Activated CD4-positive, CD25-positive, alpha-beta regulatory T cell treated with anti-CD3 and anti-CD28 coated beads, Interleukin-2, amount 50 U/mL, for 72 hours (primary cell): ENCODE results near the gene RECK.
"Not testable (repeated sequence)": the region's sequence is repeated elsewhere in the genome, so short reads cannot be mapped to it uniquely, and the experiment has no call there.

Experiments
- DNase-seq: peaks from one replicate; pipeline ENCODE4 v3.0.0; 2021

The RECK gene

DNA sequence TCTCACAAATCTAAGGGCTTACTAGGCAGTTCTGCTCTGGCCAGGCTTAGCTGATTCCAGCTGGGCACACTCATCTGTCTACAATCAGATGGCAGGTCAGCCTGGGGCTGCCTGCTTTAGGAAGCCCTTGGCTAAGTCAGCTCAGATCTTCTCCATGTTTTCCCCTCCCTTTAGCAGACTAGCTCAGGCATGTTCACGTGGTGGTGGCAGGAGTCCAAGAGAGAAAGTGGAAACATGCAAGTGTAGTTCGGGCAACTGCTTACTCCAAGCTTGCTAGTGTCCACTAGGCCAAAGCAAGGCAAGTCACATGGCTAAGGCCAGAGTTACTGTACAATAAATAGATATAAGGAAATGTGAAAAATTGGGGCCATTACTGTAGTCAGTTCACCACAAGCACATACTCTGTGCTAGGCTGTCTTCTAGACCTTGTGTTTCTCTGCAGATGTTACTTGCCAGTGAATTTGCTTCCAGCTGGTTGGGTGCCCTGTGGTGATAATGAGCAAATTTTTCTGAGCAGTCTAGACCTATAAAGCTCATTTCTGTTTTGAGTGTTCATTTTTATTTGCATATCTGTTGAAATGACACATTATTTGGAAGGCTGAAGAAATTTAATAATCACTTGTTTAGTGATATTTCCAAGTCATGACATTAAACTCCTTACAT is 38.3 kb downstream of the RECK start:
- no peak for DNase-seq

DNA sequence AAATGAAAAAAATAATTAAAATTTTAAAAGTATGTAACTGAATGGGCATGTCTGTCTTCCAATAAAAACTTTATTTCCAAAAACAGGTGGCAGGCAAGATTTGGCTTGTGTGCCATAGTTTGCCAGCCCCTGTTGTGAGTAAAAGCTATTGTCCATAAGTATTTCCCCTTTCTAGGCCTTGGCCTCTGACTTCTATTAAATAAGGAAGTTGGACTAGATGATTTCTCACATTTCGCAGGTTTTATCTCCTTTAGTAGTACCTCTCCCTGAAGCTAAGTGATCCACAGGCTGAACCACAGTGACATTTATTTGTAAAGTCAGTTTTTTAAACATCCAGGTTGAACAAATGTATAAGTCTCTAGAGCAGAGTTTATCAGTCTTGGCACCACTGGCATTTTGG is 41.3 kb downstream of the RECK start:
- DNase-seq = no peak

GRCh38 chr9:36080519-36080918 is 43.8 kb downstream of the RECK start:
- no peak for DNase-seq

GRCh38 chr9:36082931-36083330 is 46.2 kb downstream of the RECK start:
- no peak for DNase-seq

- no peak for DNase-seq
Observed at GRCh38 chr9:36086442-36086841, 49.7 kb downstream of the RECK start.

GRCh38 chr9:36087054-36087453 is 50.3 kb downstream of the RECK start:
- DNase-seq = not testable (repeated sequence)

GRCh38 chr9:36088020-36088419 is 51.3 kb downstream of the RECK start:
- no peak for DNase-seq

DNA sequence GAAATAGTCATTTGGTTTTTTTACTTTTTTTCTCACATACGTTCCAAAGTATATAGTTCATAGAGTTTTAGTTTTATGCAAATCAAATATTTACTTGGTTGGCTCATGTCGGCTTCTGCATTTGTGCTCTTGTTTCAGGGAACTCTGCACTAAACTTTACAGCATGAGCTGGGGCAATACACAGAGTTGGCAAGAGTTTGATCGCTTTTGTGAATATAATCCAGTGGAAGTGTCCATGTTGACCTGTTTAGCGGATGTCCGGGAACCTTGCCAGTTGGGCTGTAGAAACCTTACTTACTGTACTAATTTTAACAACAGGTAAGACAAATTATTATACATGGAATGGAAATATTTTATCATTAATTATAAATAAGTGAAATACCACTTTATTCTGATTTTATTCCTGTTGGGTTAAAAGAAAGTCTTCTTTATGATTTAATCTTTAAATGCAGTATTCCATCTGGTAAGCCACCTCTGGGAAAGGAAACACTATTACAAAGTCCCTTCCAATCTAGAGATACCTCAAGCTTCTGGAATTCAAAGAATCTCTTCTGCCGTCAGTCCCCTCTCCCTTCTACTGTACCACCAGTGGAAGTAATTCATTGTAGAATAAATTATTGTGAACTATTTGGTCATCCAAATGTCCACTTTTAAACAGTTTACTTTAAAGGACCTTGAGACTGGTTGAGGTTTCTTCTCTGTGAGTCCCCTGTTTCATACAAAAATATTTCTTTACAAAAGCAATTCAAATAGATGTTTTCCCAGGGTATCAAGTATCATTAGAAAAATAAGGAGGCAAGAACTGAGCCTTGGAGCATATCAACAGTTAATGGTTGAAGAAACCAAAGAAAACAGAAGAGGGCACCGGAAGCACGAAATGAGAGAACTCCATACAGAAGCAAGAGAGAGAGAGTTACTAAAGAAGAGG is 54.6 kb downstream of the RECK start:
- no peak for DNase-seq

- no peak for DNase-seq
Observed at GRCh38 chr9:36092014-36092413, 55.3 kb downstream of the RECK start.

GRCh38 chr9:36092509-36093215 is 55.9 kb downstream of the RECK start:
- DNase-seq = no peak

DNA sequence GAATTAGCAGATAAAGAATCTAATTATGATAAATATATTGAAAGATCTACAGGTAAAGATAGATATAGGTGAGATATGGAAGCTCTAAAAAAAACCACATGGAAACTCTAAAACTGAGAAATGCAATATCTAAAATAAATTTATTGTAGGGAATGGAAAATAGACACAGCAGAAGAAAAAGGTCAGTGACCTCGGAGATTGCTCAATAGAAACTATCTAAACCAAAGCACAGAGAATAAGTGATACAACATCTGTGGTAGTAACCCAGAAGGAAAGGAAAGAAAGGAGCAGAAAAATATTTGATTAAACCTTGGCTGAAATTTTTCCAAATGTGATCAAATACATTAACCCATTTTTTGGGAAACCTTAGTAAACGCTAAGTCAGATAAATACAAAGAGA is 56.7 kb downstream of the RECK start:
- no peak for DNase-seq

- DNase-seq = no peak
Observed at GRCh38 chr9:36099718-36100117, 63.0 kb downstream of the RECK start.

DNA sequence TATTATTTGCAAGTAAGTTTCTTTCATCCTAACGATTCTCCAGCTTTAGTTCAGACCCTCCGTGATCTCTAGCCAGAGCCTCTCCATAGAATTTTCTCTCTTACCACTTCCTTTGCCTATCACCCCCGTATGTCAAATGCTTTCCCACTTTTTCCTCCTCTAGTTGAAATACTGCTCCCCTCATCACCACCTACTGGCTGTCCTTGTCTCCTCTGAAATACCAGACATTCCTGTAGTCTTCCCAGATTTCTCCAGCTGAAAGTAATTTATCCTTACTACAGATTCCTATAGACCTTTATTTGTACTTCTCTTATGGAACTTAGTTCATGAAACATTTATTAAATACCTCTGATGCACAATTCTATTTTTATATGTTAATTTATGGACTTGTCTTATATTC is 63.8 kb downstream of the RECK start:
- DNase-seq = no peak

GRCh38 chr9:36101916-36102741 is 65.4 kb downstream of the RECK start:
- DNase-seq = no peak

GRCh38 chr9:36102742-36103495 is 66.2 kb downstream of the RECK start:
- DNase-seq = peak; percentile 85

DNA sequence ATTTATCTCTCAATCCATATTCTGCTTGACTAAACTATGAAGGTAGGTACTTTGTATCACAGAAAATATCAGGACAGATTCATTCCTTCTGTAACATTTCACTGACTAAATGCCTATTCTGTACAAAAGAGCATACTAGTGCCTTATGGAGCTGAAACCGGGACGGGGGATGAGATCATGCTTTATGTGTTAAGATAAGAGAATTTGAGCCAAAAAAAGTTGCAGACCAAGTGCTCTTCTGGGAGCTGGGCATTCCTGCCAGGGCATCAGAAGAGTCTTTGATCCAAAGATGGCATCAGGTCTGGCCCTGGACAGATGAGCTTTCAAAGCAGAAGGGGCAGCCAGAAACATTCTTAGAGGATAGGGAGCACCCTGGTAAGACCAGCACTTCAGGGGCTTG is 72.4 kb downstream of the RECK start:
- no peak for DNase-seq

GRCh38 chr9:36110434-36110833 is 73.7 kb downstream of the RECK start:
- no peak for DNase-seq

- DNase-seq = no peak
Observed at GRCh38 chr9:36112516-36112915, 75.8 kb downstream of the RECK start.

DNA sequence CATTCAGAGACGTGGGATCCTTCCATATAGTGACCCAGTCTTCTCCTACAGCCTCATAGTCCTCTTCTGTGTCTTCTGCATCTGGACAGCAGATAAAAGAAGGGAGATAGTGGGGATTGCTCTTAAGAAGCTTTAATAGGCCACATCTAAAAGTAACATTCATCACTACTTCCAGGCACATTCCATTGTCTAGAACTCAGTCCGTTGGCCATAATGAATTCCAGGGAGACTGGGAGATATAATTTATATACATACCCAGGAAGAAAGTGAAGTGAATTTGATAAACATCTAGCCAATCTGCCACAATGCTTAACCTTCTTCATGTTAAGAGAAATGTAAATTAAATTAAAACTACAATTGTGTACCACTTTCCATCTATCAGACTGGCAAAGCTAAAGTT is 77.3 kb downstream of the RECK start:
- no peak for DNase-seq

- DNase-seq = no peak
Observed at GRCh38 chr9:36116593-36116992, 79.9 kb downstream of the RECK start.

GRCh38 chr9:36118201-36118600 is 81.5 kb downstream of the RECK start:
- DNase-seq = no peak

GRCh38 chr9:36118706-36119105 is 82.0 kb downstream of the RECK start:
- no peak for DNase-seq
